ENCODE measurements around the gene FBXO28.

The FBXO28 gene

DNA sequence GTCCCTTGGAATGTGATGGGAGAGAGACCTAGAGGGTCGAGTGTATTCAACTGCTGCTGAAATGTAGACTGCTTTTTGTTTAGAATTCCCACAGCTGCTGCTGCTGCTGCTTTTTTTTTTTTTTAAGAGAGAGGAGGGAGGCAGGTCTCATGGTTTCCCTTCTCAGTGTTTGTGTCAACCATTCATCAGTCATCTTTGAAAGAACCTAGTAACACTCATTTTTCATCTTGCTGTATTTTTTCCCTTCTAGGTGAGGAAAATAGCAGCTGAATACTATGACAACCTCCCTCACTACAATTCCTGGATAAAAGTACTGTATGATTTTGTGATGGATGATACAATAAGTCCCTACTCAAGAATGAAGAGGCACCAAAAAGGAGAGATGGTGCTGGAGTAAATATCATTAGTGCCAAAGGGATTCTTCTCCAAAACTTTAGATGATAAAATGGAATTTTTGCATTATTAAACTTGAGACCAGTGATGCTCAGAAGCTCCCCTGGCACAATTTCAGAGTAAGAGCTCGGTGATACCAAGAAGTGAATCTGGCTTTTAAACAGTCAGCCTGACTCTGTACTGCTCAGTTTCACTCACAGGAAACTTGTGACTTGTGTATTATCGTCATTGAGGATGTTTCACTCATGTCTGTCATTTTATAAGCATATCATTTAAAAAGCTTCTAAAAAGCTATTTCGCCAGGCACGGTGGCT is 78.3 kb downstream of the FBXO28 start:
- DNase-seq: no peak

DNA sequence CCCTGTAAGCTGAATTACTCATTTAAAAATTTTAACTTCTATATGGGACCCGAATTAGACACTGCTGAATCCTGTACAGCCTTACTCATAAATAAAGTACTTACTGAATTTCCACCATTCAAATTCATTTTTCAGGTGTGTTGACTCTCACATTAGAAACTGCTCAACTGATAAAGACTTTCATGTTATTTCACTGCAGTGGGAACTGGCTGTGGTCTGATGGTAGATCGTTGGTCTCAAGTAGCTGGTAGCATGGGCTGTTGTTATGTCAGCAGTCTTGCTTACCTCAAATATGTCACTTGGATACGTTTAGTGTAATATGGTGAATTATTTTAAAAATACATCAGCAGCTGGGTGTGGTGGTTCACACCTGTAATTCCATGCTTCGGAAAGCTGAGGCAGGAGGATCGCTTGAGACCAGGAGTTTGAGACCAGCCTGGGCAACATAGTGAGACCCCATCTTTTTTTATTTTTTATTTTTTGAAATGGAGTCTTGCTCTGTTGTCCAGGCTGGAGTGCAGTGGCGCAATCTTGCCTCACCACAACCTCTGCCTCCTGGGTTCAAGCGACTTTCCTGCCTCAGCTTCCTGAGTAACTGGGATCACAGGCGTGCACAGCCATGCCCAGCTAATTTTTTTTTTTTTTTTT is 79.5 kb downstream of the FBXO28 start:
- no peak for DNase-seq

DNA sequence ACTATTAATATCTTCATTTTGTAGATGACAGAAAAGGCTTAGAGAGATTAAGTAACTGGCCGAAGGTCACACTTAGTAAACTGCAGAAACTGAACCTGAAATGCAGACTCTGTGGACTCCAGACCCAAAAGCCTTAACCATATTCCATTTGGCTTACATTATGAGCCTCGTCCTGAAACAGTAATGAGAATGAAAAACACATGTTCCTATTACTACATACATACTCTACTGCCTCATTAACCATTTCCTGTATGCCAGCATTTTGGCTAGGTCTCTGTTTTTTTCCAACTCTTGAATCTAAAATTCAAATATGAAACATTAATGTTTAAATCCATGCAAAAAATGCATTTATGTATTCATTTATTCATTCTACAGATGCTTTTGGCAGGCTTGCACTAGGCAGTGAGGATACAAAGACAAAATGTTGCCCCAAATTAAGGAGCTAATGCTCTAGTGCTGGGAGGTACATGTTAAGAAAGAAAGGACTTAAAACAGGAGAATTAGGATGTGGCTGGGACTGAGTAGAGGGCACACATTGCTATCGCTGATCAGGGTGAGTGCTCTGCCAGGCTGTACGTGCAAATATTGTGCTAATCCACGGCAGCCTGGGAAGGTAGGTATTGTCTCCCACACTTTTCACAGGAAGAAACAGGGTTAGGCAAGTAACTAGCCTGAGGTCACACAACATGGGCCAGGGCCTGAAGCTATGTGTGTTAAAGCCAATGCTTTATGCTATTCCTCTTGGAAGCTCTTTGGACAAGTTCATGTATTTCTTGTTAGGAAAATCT is 83.1 kb downstream of the FBXO28 start:
- no peak for DNase-seq

DNA sequence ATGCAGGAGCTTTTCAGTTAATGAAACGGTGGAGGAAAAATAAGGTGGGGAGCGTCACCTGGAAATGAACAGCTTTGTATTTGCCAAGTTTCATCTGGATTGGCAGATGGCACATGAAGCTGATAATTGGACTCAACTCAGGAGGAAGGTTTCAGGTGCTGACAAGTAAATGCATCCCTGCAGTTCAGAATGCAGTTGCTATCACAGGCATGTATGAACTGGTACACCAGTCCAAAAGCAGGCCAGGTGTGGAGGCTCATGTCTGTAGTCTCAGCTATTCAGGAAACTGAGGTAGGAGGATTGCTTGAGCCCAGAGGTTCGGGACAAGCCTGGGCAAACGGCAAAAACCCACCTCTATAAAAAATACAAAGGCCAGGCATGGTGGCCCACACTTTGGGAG is 84.7 kb downstream of the FBXO28 start:
- no peak for DNase-seq

DNA sequence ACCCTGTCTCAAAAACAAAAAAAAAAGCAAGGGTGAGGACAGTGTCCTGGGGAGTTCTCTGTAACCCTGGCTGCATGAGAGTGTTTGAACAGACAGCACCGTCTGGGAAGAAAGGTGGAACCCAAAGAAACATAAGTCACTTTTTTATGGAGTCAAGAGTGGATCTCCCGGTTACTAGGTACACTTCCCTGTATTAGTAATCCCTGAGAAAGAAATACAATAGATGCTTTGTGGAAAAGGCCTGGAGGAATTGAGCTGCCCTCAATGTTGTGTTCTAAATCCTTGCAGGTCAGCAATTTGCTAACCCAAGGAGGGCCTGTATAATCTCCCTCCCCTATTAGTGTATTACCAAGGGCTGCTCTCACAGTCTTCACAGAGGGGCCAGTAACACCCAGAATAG is 85.8 kb downstream of the FBXO28 start:
- no peak for DNase-seq

DNA sequence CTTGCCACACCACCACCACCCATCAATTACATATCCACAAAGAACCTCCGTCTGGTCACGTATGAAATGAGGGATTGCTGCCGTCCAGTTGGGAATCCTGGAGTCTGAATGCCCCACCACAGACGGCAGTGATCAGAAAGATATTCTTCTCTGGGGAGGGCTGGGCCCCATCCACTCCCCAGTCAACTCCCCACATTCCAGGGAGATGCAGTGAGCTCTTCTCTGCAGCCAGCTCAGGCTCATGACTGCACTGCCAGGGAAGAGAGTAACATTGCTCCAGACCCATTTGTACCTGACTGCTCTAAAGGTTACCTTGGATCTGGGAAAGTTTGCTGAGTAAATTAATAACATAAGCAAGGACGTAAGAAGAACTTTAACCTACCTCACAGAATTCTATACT is 87.5 kb downstream of the FBXO28 start:
- no peak for DNase-seq

DNA sequence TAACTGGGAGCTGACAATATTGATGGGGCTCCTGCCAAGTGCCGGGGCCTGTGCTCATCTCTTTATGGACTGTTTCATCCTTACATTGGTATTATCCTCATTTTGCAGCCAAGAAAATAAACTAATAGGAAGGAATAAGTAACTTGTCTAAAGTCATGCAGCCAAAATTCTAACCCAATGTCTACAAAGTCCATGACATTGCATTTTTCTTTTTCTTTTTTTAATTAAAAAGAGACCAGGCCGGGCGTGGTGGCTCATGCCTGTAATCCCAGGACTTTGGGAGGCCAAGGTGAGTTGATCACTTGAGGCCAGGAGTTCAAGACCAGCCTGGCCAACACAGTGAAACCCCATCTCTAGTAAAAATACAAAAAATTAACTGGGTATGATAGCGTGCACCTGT is 87.9 kb downstream of the FBXO28 start:
- DNase-seq: no peak

DNA sequence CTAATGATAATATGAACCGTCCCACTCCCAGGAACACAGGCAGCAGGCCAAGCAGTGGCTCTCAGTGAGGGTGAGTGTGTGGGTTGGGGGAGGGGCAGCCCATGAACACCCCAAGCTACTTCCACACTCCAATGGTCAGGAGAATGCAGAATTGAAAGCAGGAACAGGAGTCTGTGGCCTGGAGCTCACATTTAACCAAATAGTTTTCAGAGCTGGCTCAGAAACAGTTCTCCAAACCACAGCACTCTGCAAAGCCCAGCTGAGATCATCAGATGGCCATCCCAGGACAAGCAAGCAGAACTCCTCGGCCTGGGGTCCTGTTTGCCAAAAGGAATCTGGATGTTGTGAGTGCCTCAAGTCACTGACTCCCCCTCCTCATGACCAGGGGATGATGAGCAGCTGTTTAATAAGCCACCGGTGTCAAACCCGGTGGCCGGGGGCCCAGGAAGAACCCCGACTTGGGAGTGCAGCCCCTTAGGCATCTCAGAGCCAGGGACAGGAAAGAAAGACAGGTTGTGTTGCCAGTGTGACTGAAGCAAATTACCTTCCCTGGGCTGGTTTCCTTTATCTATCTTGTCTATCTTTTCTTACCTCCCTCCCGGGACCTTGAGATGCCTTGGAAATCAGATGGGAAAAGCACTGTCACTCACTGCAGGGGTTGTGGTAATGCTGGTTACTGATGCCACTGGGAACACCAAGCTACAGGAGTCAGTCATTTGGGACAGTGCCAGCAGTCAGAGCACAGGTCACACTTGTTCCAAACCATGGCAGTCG is 89.5 kb downstream of the FBXO28 start:
- peak; percentile 30 for DNase-seq

DNA sequence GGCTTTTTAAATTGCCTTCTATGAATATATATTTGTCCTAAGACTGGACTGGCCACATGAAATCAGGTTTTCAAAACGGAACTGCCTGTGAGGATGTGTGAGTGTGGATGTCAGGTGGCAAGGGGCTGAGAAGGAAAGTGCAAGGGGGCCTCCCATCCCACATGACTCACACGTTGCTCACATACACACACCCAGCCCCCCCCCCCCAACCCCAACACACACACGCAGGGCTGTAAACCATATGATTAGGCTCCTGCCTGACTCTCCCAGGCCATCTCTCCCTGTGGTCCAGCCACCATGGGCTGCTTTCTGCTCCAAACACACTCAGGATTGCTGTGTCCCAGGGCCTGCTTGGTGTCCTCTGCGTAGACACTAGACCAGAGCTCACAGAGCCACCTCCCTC is 91.5 kb downstream of the FBXO28 start:
- peak; percentile 64 for DNase-seq

DNA sequence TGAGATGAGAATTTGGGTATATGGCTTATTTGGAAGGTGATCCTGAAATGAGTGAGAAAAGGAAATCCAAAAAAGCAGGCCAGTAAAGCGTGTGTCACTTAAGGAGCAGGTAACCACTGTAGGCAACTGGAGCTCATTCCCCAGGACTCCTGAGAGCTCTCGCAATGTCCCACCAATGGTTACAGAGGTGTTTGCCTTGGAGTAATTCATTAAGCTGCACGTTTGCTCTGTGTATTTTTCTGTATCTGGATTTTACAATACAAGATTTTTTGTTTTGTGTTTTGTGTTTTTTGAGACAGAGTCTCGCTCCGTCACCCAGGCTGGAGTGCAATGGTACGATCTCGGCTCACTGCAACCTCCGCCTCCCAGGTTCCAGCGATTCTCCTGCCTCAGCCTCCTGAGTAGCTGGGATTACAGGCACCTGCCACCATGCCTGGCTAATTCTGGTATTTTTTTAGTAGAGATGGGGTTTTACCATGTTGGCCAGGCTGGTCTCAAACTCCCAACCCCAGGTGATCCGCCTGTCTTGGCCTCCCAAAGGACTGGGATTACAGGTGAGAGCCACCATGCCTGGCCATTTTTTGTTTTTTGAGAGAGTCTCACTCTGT is 92.1 kb downstream of the FBXO28 start:
- DNase-seq: peak; percentile 39

DNA sequence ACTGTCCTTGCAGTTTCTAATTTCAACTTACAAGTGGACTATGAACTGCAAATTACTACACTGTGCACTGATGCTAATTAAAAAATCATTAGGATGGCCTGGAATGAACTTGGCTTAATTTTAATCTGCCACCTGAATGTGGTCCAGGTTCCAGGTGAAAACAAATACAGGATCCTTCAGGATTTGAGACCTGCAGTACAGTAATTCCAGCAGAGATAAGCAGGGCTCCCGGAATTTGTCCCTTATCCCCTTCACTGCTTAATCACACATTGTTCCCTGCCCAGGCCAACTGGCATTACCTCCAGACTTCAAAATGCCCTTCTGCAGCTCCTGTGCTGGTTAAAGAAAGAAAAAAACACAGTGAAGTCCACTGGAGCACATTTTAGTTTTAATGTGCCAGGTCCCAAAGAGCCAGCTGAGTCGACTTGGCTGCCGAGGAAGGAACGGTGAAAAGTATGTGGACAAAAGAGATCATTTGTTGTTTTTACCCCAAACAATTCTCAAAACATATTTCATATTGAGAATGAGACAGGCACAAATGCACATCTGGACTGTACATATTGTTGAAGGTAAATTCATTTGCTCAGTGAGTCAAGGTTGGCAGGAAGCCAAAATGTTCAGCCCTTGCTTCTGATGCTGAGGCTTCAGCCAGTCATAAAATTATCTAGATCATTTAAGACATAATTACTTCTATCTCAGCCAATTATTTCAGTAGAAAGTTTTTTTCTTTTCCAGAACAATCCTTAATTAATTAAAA is 97.5 kb downstream of the FBXO28 start:
- peak; percentile 3 for DNase-seq
